Stimulated activated CD8-positive, alpha-beta memory T cell treated with anti-CD3 and anti-CD28 coated beads, Interleukin-15, amount 100 ng/mL, for 24 hours (primary cell): Measurements from ENCODE around the gene GPC5.

Source experiments
- DNase-seq: peaks from one replicate; pipeline ENCODE4 v3.0.0-alpha.2; 2020; ENCODE audit warnings: low read depth

The GPC5 gene

DNA sequence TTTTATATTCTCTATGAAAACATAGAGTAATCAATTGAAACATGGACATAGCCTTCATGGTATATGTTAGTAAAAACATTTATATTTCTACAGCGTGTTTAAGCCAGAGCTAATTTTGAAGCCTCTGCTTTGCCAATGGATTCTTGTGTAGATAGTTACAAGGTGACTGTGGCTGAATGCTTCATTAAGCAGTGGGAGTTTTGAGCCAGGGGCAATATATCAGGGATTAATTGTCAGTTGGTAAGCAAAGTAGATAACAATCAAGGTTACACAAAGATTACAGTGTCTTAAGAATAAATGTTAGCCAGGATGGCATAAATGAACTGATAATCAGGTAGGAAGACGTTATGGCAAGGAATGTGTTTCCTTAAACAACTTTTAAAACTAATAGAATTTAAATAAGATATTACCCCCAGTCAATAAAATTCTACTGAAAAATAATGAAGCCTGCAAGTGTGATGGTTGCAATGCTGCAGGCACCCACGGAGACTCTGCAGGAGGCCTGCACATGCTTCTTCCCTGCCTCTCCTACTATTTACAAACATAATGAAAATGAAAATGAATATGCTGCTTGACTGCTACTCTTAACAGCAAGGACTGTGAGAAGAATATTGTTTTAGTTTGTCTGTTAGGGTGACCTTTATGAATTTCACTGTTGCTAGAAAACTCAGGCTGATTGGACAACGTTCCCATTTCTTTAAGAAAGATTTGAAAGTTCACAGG is 588.5 kb downstream of the GPC5 start:
- no peak for DNase-seq

DNA sequence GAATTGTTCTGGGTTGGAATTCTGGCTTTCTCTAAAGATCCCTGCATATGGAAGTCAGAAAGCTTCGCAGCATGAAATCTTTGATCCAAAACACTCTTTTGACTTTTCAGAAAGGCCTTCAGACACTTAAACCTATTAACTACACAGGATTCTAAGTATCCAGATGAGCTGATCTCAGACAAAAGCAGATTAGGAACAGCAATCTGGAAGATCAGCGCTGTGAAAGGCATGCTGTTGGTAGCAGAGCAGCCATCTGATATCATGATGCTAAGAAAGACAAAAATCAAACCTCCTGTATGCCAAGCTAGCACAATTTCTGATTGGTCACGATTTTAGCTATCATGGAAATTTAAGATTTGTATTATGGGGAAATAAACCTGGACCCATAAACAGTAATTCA is 589.9 kb downstream of the GPC5 start:
- DNase-seq, result no peak

DNA sequence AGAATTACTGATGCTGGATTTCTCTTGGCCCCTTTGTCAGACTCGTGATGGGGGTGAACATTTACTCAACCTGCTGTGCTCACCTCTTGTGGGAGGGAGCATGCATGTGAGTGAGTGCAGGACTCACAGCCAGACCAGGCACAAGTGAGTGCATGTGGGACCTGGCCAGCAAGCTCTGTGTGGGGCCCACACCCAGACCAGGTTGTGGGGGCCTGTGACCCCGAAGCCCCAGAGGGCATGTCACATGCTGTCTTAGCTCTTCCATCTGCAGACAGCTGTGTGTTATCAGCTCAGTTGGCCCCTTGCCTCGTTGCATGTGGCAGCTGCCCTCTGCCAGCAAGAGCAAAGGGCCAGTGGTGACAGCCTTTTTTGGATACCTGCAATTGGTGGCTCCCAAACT is 614.4 kb downstream of the GPC5 start:
- no peak for DNase-seq

DNA sequence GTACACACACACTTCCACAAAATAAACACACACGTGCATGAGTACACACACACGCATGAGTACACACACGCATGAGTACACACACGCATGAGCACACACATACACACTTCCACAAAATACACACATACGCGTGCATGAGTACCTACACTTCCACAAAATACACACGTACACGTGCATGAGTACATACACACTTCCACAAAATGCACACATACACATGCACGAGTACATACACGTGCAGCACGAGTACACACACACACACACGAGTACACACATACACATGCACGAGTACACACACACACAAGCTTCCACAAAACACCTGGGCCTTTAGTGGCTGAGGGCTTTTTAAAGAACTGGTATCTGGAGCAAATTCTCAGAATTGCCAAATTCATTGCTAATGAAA is 619.3 kb downstream of the GPC5 start:
- DNase-seq, result no peak

DNA sequence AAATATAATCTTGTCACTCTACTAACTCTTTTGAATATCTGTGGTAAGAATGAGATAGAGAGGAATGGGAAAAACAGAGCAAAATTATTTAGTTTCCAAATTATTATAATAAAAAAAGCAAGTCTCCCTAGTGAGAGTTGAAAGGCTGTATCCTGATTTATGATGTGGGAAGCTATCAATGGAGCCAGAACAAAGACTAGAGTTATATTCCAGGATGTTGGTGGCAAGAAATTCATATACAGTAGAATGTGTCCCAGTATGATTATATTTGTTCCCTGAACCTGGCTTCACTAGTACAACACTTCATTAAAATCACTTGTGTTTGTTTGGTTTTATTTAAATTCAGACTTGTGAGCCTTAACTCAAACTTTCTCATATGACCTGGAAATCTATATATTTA is 630.3 kb downstream of the GPC5 start:
- DNase-seq, result no peak

DNA sequence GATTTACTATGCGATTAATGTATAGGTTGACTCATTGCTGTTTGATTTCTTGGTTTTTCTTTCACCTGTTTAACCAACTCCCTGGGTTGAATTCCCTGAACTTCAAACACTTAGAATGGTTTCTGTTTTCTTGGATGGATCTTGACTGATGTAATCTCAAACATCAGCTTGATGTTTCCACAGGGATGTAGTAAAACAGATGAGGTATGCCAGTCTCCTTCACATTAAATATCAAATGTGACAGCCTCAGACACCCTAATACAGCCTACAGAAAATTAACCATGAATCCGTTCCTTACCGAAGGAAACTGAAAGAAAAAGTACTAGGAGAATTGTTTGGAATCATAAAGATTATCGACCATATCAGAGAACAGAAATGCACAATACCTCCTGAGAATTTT is 631.2 kb downstream of the GPC5 start:
- no peak for DNase-seq

DNA sequence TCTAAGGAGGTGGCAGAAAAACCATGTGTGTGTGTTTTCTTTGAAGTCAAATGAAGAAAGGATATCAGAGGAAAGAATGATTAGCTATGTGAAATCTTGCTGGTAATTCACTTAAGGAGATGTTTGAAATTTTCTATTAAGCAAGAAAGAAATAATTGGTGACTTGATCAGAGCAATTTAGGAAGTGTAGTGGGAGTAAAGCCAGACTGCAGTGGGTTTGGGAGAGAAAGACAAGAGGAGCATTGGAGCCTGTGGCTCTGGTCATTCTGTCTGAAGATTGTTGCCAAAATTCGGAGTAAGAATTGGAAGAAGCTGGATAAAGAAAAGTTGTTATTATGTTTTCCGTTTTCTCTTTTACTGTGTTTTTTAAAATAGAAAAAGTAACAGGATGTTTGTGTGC is 640.5 kb downstream of the GPC5 start:
- no peak for DNase-seq

DNA sequence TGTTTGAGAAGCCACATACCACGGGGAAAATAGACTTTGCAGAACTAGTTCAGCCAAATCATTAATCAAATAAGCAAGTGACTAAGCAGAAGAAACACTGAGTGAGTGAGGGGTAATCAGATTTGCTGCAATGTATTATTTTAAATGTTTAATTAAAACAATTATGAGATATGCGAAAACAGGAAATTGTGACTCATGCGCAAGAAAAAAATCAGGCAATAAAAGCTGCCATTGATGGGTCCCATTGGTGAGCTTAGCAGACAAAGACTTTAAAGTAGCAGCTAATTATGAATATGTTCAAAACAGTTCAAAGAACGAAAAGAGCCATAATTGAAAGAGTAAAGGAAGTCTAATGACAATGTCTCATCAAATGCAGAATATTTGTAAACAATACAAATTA is 644.1 kb downstream of the GPC5 start:
- no peak for DNase-seq

DNA sequence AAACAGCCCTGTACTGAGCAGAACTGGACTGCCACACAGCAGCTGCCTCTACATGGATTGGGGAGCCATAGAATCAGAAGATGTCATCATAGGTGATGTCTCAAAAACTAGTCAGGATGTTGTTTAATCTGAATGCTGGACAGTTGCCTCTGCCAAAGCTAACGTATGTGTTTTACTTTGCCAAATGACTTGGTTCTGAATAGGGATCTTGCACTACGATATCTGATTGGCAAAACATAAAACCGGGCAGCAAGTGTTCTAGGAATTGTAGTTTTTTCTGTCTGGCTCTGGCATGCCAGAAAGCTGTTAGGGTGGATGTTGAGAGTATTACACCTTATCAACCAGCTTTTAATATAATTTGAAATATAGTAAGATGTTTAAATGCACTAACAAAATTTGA is 645.9 kb downstream of the GPC5 start:
- no peak for DNase-seq

DNA sequence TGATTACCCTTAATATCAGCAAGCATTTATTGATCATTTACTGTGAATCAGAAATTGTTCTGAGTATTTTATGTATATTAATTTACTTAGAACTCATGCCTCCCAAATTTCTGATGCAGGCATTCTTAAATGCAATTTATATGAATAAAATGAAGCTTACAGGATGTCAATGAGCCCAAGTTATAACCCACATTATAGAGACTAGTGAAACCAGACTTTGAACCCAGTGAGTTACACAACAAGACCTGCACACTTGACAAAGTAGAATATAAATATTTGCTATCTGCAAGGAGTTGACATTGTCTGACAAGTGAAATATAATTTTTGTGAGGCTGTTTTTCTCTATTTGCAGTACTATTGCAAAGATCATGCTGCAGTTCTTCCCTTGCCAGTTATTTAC is 656.0 kb downstream of the GPC5 start:
- no peak for DNase-seq

DNA sequence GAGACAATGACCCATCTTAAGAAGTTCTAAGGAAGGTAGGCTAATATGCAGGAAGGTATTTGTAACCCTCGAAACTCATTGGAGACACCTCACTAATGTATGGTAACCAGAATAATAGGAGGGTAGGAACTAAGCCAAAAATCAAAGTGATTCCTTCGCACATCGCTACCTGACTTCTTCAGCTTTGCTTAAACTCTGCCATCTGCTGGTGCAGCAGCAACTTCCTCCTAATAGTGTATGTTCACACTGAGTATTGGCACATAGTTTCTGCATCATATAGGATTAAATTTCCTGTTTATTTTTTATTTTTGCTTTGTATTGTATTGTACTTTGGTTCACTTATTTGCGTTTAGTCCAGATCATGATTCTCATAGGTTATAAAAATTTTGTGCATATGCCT is 676.2 kb downstream of the GPC5 start:
- DNase-seq, result no peak

DNA sequence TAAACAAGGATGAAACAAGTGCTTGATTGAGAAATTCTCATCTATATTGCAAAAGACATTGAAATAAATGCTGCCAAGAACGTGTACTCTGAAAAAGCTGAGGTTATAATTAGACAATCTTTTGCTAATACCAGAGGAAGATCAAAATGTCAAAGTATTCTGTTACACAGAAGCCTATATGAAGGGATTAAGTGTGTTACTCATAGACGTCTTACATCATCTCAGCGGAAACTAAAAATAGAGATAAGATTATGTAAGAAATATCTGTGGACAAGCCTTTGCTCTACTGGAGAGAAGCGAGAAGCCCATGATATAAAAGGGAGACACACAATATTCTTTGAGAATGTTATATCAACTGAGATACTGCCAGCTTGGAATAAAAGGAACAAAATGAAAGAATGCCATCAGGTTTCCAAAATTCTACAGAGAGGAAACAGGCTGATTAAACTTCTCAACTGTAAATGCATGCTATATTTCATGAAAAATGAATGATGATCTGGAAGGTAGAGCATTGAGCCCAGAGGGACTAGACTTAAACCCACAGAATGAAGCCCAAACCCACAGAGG is 699.0 kb downstream of the GPC5 start:
- DNase-seq, result no peak

DNA sequence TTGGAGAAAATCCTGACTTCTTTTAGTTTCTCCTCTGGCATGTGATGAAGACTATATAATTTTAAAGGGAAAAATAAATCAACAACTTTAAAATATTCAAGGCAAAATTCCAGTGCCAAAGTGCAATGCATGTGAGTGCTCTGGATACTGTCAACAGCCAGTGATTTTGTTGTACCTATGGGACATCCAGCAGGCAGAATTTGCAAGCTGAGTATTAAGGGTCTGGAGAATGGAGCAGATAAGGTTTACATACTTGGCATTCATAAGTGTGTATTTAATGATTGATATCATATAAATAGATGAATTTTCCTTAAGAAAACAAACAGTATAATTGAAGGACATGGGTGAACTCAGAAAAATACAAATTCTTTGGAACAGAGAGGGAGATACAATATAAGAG is 703.4 kb downstream of the GPC5 start:
- DNase-seq, result no peak

DNA sequence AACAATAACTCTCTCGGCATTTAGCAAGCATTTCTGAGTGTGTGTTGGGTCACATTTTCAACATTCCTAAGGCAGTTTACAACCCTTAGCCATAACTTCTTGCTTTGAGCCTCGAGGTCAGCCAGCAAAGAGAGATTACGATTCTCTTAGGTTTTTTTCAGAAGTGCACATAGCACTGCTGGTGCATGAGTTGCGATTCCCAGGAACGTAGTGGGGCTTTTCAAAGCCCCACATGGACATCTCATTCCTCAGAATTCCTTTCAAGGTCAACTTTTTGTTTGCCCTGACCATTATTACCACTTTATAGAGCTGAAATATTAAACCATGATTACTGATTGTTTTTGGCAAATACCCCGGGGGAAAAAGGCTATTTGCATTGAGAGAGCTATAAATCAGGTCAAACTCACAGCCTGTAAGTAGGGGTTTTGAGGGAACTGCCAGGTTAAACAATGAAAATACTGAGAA is 705.3 kb downstream of the GPC5 start:
- DNase-seq, result no peak

DNA sequence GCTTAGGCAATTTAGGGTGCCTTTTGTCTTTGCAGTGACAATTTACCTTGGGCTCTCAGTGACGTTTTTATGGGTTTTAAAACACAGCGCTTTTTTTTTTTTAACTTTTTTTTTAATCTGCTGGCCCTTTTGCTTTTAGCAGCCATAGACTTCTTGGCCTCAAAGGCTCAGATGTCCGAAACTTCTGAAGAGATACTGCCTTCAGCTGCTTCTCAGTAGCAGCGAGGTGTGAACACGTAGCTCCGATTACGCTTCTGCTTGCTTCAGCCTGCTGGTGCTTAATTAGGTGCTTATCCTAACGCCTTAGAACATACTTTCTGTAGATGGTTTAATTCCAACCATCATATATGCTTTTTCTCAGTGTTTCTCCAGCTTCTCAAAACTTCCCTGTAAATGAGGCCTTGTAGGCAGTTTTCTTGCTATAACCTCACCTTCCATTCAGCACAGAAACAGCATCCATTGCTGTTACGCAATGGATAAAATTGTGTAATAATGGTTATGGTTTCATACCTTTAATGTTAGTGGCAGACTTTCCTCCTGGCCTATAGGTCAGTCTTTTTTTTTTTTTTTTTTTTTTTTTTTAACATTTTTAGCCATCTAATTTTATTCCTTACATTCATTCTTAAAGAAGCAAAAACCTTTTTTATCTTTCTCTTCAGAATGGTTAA is 723.9 kb downstream of the GPC5 start:
- no peak for DNase-seq

DNA sequence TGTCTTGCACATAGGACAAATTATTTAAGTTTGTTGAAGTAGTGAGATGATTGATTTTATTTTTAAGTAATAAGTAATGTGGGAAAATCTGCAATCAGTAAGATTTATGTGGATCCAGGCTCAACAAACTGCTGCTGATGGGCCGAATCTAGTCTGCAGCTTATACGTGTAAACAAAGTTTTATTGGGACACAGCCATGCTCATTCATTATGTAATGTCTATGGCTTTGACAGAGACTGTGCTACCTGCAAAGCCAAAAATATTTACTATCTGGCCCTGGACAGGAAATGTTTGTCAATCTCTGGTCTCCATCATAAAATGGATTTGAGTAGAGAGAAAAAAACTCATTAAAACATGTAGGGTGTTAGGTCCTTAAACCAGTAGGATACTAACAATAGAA is 728.0 kb downstream of the GPC5 start:
- DNase-seq, result no peak

DNA sequence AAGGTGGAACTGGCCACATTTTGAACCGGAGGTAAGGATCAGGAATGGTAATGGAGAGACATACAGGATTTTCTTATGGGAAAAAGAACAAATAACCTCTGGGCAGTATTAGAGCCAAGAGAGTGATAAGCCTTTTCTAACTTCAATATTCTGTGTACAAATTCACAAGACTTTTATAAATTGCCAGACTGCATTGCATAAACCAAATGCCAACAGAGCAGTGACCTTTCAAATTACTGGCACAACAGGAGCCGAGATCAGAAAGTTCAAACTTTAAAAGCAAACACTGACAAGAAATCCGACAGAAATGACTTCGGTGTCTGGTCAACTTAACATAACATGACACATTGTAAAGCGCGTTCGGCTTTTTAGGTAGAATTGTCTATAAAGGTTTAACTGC is 737.1 kb downstream of the GPC5 start:
- DNase-seq, result no peak

DNA sequence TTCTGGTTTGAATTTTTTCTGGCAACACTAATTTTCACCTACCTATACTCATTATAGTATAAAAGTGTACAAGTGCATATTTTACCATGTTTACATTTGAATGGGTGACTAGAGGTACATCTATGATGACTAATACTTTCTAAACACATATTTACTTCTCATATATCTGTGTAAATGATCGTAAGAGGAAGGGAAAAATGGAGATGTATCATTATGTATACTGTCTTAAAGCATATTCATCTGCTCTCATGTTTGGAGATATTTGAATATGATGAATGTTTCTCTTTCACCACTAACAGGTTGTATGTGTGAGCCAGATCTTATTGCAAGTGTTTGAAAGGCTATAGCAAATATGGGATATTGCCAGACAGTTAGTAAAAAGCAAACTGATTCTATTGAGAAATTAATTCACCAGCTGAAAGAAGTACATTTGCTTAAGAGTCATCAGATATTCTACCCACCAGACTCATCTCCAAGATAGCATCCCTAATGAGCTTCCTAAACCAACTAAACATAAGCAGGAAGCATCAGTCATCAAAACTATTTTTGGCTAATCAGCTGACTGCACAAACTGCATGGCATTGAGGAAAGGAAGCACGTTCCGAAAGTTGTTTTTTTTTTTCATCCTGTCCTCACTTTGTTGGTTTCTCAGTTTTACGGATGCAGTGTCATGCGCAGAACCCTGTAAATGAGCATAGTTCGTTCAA is 738.2 kb downstream of the GPC5 start:
- no peak for DNase-seq

DNA sequence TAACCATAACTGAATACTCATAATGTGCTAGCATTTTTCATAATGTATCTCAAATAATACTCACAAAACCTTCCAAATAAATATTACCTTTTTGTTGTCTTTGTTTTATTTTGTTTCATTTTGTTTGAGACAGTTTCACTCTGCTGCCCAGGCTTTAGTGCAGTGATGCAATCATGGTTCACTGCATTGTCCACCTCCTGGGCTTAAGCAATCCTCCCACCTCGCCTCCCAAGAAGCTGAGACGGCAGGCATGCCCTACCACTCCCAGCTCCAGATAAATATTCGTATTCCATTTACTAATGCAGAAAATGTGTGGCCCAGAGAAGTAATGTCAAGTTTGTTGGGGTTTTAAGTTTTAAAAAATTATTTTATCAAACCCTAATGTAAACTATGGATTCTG is 739.1 kb downstream of the GPC5 start:
- DNase-seq, result no peak

DNA sequence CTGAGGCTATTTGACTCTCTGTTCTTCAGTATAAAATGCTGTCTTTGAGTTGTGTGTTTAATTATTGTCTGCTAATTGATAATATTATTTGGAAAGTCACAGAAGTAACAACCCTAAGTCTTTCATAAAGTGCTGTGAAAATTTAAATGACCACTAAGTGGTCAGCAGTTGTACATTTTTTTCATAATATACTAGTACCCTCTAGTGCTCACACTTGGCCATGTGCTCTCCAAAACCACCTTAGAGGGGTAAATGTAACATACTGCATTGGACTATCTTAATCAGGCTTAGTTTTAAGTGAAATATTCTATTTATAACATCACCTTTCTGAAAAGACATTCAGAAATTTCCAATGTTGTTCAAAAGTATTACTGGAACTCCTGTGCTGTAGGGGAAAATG is 745.3 kb downstream of the GPC5 start:
- DNase-seq, result no peak

DNA sequence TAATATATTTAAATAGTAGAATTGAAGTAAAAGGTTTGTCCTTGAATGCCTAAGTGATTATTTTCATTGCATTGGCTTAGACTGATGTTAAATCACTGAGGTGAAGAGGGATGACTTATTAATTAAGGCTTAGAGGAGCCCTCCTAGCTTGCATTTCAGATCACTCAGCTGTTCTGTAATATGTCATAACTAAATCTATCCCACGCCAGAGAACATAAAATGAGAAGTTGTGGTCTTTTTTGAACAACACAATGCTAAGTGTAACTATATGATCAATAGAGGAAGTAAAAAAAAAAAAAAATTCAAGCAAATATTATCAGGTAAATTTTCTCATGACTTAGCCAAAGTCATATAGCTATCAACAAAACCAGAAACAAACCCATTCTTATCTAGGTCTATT is 752.2 kb downstream of the GPC5 start:
- DNase-seq, result no peak

DNA sequence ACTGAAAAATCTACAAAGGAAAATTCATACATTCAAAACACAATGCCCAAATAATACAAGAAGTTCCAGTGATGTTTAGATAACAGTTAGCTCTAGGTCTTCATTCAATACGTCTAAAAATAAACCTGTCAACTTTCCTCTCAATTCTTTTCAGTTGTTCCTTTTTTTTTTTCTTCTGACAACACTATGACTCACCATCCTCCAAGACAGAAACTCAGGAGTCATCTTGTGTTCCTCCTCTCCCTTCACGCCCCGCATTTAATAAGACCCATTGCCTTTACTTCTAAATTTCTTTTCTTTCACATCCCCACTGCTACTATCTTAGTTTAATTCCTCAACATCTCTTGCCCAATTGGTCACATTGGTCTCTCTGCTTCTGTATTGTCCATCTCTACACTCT is 759.9 kb downstream of the GPC5 start:
- DNase-seq, result no peak

DNA sequence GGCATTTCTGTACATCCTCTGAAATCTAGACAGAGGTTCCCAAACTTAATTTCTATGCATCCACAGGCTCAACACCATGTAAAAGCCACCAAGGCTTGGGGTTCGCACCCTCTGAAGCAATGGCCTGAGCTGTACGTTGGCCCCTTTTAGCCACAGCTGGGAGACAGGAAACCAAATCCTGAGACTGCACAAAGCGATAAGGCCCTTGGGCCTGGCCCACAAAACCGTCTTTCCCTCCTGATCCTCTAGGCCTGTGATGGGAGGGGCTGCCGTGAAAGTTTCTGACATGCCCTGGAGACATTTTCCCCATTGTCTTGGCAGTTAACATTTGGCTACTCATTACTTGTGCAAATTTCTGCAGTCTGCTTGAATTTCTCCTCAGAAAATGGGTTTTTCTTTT is 766.4 kb downstream of the GPC5 start:
- no peak for DNase-seq
